SK-N-SH (cell line): ENCODE results near the gene PCSK2.

Source experiments
- CTCF ChIP-seq: fragments of 200-600 bp; sonication (generic); IDR thresholded peaks from 2 replicates; pipeline ENCODE4 v1.6.1; 2017; ENCODE audit warnings: antibody characterized with exemption, mild to moderate bottlenecking, moderate library complexity
- EP300 ChIP-seq, 2 experiments: IDR thresholded peaks; 2 replicates each; pipeline versions ENCODE4 v1.4.0 to v1.6.1; 2012; ENCODE audit warnings: borderline replicate concordance in 1 of 2, low read depth in 1 of 2, low read length in 1 of 2
- GABPA ChIP-seq: IDR thresholded peaks from 2 replicates; pipeline ENCODE4 v1.4.0; 2012; ENCODE audit warnings: low read depth, mild to moderate bottlenecking
- IRF3 ChIP-seq: fragments of 150-350 bp; IDR thresholded peaks from 2 replicates; pipeline ENCODE4 v1.6.1; 2016; ENCODE audit warnings: mild to moderate bottlenecking, low read depth, low read length
- MAX ChIP-seq: IDR thresholded peaks from 2 replicates; pipeline ENCODE4 v1.4.0; 2012; ENCODE audit warnings: low read depth
- MXI1 ChIP-seq: IDR thresholded peaks from 2 replicates; pipeline ENCODE4 v1.6.1; 2012; ENCODE audit warnings: mild to moderate bottlenecking, low read depth, low read length, improper control_type of control experiment
- NFIC ChIP-seq: IDR thresholded peaks from 2 replicates; pipeline ENCODE4 v1.4.0; 2012; ENCODE audit warnings: borderline replicate concordance
- NRF1 ChIP-seq: IDR thresholded peaks from 2 replicates; pipeline ENCODE4 v1.6.1; 2012; ENCODE audit warnings: low read depth, mild to moderate bottlenecking, low read length
- PBX3 ChIP-seq: IDR thresholded peaks from 2 replicates; pipeline ENCODE4; 2012
- RAD21 ChIP-seq: IDR thresholded peaks from 2 replicates; pipeline ENCODE4 v1.6.1; 2012; ENCODE audit warnings: mild to moderate bottlenecking, low read length
- RFX5 ChIP-seq: IDR thresholded peaks from 2 replicates; pipeline ENCODE4 v1.6.1; 2012; ENCODE audit warnings: mild to moderate bottlenecking, improper control_type of control experiment, low read length
- SIN3A ChIP-seq: IDR thresholded peaks from 2 replicates; pipeline ENCODE4 v1.6.1; 2012; ENCODE audit warnings: low read depth, mild to moderate bottlenecking, low read length, moderate library complexity, borderline replicate concordance
- TAF1 ChIP-seq: IDR thresholded peaks from 2 replicates; pipeline ENCODE4 v1.6.1; 2012; ENCODE audit warnings: low read depth, mild to moderate bottlenecking, low read length, moderate library complexity, borderline replicate concordance
- YY1 ChIP-seq: IDR thresholded peaks from 2 replicates; pipeline ENCODE4 v1.4.0; 2012; ENCODE audit warnings: low read depth, mild to moderate bottlenecking

GRCh38 chr20:17482536-17482935, 255.7 kb downstream of the PCSK2 start:
- TF ChIP-seq YY1 (no peak), CTCF (no peak), MXI1 (no peak), EP300 (IDR thresholded peaks at IDR 0.05; ENCODE audit: borderline replicate concordance in 1 of 2, low read depth in 1 of 2, low read length in 1 of 2) (no peak), SIN3A (no peak), IRF3 (no peak), RAD21 (no peak), PBX3 (no peak), RFX5 (no peak), MAX (no peak), NRF1 (no peak), GABPA (no peak), TAF1 (no peak), NFIC (no peak)
